ENCODE measurements around the gene NT5DC1.
"Not testable (repeated sequence)": the region's sequence is repeated elsewhere in the genome, so short reads cannot be mapped to it uniquely, and the experiment has no call there.

NT5DC1 gene

DNA sequence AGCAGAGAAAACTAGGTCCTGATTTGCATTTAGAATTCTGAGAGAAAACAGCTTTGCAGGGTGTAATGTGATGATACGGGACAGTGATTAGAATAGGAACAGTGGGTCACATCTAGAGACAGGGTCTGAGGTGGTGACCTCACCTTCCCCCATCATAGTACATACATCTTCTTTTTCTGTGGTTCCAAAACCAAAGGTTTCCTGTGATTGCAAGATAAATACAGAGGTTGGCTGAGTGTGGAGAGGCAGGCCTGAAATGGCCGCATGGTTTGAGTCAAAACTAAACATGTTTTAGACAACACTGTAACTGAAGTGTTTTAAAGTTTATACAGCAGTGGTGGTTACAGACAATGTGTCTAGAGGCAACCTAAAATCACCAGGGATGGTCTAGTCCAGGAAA is 10.4 kb upstream of the NT5DC1 start:
- DNase-seq (ENCODE audit: low read depth in 2 of 2), result no peak

DNA sequence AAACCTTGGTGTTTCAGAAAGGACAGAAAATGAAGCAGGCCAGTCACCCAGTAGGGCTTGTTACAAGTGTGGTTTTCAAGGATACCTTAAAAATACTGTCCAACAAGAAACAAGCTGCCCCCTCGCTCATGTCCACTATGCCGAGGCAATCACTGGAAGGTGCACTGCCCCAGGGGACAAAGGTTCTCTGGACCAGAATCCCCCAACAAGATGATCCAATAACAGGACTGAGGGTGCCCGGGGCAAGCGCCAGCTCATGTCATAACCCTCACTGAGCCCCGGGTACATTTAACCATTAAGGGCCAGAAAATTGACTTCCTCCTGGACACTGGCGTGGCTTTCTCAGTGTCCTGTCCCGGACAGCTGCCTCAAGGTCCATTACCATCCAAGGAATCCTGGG is 6.6 kb upstream of the NT5DC1 start:
- no peak for DNase-seq (ENCODE audit: low read depth in 2 of 2)

DNA sequence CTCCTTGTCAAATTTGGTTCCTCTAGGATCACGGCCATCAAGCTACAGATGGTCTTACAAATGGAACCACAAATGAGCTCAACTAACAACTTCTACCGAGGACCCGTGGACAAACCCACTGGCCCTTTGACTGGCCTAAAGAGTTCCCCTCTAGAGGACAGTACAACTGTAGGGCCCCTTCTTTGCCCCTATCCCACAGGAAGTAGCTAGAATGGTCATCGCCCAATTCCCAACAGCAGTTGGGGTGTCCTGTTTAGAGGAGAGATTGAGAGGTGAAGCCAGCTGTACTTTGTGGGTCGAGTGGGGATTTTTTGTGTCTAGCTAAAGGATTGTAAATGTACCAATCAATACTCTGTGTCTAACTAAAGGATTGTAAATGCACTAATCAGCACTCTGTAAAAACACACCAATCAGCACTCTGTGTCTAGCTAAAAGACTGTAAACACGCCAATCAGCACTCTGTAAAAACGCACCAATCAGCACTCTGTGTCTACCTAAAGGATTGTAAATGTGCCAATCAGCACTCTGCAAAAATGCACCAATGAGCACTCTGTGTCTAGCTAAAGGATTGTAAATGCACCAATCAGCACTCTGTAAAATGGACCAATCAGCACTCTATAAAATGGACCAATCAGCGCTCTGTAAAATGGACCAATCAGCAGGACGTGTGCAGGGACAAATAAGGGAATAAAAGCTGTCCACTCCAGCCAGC is 4.4 kb upstream of the NT5DC1 start:
- DNase-seq (ENCODE audit: low read depth in 2 of 2), result not testable (repeated sequence)

DNA sequence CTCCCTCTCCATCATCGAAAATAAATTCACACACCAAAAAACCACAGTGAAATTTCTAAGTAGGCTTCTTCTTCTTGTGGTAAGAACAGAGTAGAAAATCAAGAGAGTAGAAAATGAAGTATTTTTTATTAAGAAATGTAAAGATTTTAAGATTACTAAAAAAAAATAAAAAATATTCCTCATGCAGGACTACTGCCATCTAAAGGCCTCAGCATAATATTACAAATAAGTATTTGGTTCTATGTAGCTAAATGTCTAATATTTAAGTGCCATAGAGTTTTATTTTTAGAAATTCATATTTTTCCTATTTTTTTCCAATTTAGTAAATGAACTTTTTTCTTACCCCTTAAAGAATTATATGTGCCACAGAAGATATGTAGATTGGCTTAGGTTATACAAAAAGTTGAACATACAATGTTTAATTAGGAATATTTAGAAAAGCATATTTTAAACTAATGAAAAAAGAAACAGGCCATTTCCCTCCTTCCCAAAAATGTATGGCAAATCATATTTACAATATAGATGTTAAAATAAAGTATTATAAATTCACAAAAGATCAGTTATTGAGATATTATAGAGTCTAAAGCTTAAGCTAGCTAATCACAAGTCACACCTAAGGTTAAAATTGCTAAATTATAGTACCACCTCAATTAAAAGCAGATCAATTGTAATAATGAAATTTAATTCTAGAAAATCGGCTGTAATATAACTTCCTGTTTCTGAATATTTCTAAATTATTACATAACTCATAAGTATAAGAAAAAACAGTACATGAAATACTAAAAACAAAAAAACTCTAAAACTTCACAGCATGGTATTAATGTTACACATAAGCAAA is 3.5 kb upstream of the NT5DC1 start:
- DNase-seq (ENCODE audit: low read depth in 2 of 2), result no peak

DNA sequence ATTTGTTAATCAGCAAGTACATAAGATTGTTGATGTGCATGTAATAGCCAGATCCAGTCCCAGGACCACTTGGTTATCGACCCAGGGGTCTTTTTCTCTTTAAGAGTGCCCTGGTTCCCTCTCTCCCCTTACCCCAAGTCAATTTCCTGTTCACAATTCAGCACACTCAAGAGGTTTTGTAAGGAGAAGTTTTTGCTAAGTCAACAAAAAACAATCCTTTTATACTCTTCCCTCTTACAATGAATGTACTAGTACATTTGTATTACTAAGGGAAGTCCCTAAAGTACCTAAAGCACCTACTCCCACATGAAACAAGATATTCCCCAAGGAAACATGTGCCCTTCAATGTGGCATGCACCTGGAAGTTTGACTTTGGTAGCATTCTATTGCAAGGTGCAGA is 1.6 kb upstream of the NT5DC1 start:
- DNase-seq (ENCODE audit: low read depth in 2 of 2), result no peak

DNA sequence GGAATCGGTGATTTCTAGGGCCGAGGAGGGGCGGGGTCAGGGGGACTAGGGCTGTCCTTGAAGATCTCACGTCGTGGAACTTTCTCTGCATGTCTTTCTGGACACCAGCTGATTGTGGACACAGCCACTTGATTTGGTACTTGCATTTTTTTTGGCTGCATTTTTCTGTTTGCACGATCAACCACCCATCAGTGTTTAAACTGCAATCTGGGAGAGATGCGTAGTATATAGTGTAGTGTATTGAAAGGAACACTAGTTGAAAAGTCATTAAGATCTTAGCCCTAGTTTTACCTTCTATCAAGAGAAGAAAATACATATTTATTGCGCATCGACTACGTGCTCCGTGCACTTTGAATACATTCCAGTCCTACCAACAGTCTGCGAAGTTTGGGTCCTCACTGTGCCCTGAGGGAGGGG is 657 bp downstream of the NT5DC1 start:
- DNase-seq (ENCODE audit: low read depth in 2 of 2), result peak in 1 of 2 donors; percentile 7

DNA sequence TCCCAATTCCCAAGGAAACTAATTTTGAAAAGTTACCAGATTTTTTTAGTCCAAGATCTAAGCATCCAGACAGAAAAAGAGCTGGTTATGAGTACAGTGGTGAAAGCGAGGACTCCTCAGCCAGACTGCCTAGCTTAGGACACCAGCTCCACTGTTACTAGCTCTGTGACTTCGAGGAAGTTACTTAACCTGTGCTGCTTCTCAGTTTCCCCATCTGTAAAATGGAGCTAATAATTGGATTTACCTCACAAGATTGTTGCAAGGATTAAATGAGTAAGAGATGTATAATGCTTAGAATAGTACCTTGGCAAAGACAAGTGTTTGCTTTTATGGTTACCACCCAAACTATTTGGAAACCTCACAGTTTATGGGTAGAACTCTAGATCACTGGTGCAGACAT is 1.1 kb downstream of the NT5DC1 start:
- no peak for DNase-seq (ENCODE audit: low read depth in 2 of 2)

DNA sequence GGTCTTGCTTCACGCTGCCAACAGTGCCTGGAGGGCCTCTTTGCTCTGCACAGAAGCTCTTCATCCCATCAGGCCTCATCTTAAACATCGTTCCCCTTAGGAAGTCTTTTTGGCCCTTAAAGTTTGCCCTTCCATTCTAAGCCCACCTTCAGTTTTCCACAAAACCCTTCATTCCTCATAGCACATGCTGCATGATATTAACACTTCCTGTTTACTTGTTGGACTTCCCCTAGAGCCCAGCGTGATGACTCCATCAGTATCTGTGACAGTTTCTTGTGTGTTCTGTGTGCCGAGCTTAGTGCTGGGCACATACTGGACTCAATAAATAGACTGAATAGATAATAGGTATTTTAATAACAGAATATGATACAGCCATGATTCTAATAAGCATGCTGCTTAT is 2.2 kb downstream of the NT5DC1 start:
- DNase-seq (ENCODE audit: low read depth in 2 of 2), result no peak

DNA sequence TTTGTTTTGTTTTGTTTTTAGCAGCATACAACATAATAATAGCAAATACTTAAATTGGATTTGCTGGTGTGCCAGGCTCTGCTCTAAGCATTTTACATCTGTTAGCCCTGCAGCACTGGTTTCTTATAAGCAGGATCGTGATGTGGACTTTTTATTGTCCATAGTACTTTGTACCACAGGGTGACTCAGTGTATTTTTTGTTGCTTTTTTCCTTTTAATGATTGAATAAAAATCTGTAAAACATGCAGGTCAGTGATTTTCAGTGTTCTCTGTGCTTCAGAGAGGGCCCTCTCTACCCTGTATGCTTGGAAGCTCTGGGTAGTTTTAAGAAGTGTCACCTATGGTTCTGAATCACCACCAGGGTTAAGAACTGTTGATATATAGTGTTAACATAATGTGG is 4.0 kb downstream of the NT5DC1 start:
- DNase-seq (ENCODE audit: low read depth in 2 of 2), result no peak

DNA sequence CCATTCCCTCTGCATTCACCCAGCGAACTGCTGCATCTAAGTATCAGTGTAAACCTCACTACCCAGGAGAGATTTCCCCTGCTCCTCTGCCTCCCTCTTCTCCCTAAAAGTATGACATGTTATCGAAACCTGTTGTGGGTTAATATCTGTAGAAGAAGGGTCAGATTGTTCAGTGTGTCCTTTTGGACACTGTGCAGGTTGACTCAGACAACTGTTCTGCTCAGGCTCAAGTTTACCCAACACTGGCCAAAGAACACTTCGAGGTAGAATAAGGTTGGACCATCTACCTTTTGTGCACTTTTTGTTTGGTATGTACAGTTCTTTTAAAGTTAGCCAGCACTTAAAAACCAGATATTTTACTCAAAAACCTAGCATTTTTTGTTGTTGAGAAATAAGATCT is 4.6 kb downstream of the NT5DC1 start:
- DNase-seq (ENCODE audit: low read depth in 2 of 2), result no peak

DNA sequence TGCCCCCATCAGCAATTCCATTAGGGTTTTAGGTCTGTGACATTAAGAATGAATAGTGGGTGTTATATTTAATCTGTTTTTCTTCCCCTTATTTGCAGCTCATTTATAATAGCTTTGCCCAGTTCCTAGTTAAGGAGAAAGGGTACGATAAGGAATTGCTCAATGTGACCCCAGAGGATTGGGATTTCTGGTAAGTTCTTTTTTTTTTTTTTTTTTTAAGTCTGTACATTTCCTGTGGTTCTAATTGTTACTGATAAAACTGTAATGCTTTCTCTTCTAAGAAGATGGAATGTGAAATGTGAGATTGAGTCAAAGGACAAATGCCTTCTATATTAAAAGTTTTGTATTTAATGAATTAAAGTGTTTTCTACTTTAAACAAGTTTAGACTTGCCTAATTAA is 5.5 kb downstream of the NT5DC1 start:
- DNase-seq (ENCODE audit: low read depth in 2 of 2), result no peak

DNA sequence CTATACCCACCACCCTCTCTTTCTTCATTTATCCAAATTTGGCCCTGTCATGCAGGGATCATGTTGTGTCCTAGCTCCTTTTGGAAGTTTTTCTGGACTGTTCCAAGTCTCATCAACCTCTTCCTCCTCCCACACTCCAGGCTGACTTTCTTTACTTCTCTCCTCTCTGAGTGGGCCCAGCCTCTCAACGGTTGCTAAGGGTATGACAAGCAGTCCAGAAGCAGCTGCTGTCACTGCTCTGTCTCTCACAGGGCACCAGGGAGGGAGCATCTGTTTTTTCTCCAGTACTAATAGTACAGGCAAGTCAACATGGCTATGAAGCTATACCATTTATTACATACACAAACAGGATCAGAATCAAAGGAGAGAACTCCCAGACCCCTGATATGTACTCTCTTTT is 8.2 kb downstream of the NT5DC1 start:
- DNase-seq (ENCODE audit: low read depth in 2 of 2), result no peak

DNA sequence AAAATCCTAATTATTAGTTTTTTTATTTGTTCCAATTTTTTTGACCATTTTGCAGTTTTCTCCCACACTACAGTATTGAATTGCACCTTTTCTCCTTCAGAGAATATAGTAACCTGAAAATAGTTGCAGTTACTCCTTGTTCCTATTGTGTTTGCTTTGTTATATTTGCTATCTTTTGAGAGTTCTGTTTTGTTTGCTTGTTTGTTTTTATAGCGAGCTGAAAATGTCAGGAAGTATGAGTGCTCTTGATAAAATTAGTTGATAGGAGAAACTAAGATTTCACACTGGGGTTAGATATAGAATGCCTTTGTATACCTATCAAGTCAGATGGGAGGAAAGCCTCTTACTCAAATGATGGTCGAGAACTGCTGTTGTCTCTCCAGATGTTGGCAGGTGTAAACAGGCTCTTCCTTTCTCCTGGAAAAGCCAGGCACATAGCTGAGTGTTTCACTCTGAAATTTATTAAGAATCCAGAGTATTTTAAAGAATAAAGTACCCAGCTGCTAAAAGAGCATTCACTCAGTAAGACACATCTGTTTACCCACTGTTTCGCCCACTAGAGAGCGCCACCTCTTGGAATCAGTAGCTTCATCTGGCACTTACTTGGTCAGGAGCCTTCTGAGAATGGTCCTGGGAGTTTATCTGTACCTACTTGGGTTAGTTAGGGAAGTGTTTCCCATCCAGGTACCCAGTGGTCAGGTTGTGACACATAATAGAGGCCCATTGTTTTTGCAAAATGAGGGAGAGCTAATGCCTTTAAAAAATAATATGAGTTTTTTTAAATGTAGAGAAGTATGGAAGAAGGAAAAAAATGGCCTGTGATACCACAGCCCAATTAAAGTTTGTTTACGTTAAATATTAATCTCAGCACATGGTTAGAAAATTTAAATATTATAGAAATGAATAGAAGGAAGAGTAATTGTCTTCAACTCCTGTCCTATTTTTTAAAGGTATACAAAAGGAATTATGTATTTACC is 11.2 kb downstream of the NT5DC1 start:
- no peak for DNase-seq (ENCODE audit: low read depth in 2 of 2)

DNA sequence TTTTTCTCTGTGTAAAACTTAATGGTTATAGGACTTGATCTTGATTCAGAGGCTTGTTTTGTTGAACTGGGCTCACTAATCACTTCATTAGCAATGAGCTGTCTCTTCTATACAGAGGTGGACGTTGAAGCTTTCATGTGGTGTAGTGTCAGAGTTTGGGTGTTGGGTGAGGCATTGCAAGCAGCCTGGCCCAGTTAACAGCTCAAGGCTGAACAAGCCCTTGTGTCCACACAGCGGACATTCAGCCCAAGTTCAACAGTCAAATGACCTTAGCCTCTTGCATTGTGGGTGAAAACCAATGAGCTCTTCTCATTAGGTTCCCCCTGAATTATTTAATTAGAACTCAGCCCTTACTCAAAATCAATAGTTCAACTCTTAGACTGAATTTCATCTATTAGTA is 12.7 kb downstream of the NT5DC1 start:
- DNase-seq (ENCODE audit: low read depth in 2 of 2), result no peak

DNA sequence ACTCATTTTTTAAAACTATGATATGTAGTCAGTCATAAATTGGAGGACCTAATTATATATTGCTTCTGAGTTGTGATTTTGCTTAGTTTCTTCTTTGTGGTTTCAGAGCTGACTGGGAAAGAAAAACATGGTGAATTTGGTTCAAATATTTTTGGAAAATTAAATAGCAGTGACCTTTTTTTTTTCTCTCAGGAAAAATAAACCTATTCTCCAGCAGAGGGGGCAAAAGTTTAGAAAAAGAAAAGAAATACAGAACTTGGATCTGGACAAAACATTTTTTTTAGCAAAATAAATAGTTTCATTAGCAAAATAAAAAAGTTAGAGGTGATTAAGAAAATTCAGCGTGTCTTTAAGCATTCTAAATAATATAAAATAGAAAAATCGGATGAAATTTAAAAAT is 15.1 kb downstream of the NT5DC1 start:
- no peak for DNase-seq (ENCODE audit: low read depth in 2 of 2)

DNA sequence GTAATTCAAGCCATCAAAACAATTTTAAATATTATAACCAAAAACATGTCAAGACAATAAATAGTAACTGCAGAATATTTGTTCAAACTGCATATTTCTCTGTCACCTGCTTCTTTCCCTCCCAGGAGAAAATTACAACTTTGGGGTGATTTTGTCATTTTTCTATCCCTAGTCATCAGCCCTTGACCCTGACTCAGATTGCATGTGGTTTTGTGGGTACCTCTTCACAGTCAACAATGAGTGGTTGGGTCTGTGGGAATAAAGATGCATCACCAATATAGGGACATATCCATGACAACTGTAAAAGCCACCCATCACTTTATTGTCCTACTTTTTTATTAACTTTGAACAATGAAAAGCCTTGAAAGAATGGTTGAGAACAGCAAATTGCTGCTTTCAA is 18.0 kb downstream of the NT5DC1 start:
- DNase-seq (ENCODE audit: low read depth in 2 of 2), result no peak

DNA sequence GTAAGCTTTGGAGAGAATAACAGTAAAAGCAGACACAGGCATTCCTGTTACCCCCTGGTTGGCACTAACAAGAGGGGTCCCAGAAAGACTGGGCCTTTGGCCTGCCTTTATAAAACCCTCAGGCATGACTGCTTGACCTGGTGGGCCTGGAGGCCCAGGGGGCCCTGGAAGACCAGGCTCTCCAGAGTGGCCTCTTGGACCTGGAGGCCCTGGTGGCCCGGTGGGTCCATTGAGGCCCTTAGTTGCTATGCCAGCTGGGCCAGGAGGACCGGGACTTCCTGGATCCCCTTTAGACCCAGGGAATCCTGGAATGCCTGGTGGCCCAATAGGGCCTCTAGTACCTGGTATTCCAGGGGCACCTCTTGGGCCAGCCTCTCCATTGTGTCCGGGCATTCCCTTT is 19.8 kb downstream of the NT5DC1 start:
- no peak for DNase-seq (ENCODE audit: low read depth in 2 of 2)

DNA sequence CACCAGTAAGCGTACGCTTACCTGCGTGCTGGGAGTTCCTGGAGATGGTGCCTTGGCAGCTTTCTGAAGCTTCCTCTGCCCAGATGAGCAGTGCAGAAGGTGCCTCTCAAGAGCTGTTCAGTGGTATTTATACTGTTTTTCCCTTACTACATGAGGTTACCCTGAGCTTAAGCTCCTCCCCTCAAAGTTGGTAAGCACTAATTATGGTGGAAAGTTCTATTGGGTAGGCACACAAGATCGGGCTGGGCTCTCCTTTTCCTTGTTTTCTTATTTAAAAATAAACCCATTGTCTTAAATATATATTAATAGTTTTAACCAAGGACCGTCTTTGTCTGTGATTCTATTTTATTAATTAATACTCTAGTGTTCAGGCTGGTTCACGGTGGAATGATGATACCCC is 25.4 kb downstream of the NT5DC1 start, which contains the start of gene COL10A1:
Gene COL10A1 (minus strand): TSS at position 101 of the 400 bp plus-strand sequence. CDS start 640 bp downstream, outside the sequence.
- no peak for DNase-seq (ENCODE audit: low read depth in 2 of 2)

DNA sequence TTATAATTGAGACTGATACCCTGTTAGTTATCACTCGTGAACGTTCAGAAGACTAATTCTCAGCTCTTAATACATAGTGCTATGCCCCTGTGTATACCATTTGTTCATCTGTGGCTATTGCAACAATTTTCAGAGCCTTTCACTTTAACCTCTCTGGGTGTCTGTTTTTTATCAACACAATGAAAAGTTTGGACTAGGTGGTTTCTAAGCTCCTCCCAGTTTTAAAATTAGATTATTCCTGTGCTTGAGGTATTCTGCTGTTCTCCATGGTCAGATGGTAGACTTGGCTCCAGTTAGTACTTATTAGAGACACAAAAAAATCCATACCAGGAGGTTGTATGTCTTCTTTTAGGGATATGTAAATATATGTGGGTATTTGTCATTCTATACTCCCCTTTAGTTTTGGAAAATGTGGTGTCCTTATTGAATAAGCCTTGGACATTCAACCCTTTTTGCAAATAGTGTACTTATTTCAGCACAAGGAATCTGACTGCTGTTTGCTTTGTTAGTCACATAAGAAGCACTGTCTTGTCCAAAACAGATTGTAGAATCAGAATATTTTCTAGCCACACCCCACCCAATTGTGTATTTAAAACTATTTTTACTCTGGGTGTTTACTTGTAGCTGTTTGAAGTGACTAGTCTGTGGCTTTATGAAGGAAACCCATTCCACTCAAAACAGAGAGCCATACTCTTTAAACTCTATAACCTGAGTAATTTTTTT is 27.3 kb downstream of the NT5DC1 start:
- no peak for DNase-seq (ENCODE audit: low read depth in 2 of 2)

DNA sequence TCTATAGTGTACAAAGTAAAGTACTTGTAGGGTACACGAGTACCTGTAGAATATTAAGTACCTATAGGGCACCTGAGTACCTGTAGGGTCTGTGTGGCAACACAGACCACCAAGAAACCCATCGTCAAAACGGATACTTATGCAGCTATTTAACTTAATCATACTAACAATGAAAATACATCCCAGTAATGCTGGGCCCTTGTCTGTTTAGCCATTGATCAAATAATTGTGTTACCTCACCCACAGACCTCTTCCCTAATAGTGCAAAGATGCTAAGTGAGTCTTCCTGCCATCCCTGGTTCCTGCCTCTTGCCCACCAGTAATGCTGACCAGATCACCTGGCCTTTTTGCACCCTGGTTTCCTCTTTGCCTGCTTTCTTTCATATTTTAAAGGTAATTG is 32.8 kb downstream of the NT5DC1 start:
- no peak for DNase-seq (ENCODE audit: low read depth in 2 of 2)

DNA sequence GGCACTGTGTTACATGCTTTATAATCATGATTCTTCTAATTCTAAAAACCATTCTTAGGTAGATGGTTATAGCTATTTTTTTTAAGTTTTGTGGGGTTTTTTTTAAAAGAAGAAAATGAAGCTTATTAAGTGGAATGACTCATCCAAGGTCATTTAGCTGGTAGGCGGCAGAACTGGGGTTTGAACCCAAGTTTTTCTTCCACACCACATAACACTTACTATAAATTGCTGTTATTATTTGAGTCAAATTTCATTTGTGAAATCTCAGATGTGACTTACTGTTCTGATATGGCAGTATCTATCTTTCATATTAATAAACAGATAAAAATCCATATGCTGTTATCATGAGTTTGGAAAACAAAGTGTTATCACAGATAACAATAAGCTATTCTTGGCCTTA is 35.7 kb downstream of the NT5DC1 start:
- DNase-seq (ENCODE audit: low read depth in 2 of 2), result no peak

All from stimulated activated CD4-positive, alpha-beta T cell treated with anti-CD3 and anti-CD28 coated beads, Interleukin-1b, Interleukin-23, amount 100 ng/mL, for 1 hour (primary cell).